AG04450 (cell line): Measurements from ENCODE around the gene PLXNB1. TPM values are rescaled to one million over a fixed set of nuclear protein-coding genes. Genes with fewer than 3 reads are reported as not detected.

Source experiments
- CTCF ChIA-PET: fragments of 300-600, 350-600 bp; formaldehyde crosslinking; extraction: SDS; loops from one replicate; lab custom pipeline; 2022; ENCODE audit warnings: antibody characterized with exemption, inconsistent platforms; lab: Charles Lee
- POLR2A ChIA-PET: fragments of 350-600 bp; formaldehyde crosslinking; extraction: SDS; loops from one replicate; lab custom pipeline; 2021; ENCODE audit warnings: antibody characterized with exemption, inconsistent platforms; lab: Yijun Ruan, JAX
- DNase-seq: peaks from one replicate; pipeline ENCODE4 v3.0.0-alpha.2; 2011; ENCODE audit warnings: low read depth, low spot score
- H3K27ac ChIP-seq: one replicate; pipeline ENCODE4 v1.5.1; 2012; ENCODE audit warnings: low read depth, low read length, control low read depth
- H3K27me3 ChIP-seq: one replicate; pipeline ENCODE4 v1.6.0; 2012; ENCODE audit warnings: low read length; ENCODE audit not compliant: control insufficient read depth, insufficient read depth
- H3K4me3 ChIP-seq: 2 replicates; pipeline ENCODE4 v1.5.1; 2011; ENCODE audit warnings: mild to moderate bottlenecking, low read depth, low read length, control low read depth
- H3K9me3 ChIP-seq: 2 replicates; pipeline ENCODE4 v1.5.1; 2012; ENCODE audit warnings: low read length; ENCODE audit not compliant: control insufficient read depth, insufficient read depth
- polyA plus RNA-seq: library from polyadenylated mRNA; depleted of rRNA; stranded (reverse); fragments of >200 nt; gene quantifications from 2 replicates; pipeline ENCODE4 v1.2.3, GENCODE V29; 2011
- TF ChIP-seq, protein P1 (sequence below): IDR thresholded peaks from 2 replicates; pipeline ENCODE4 v1.5.1; 2011; ENCODE audit warnings: low read depth, low read length, control low read depth, inconsistent platforms

The PLXNB1 gene
- polyA plus RNA-seq, 1 experiment, result 13.4 TPM

- Histone ChIP-seq H3K4me3 (no peak overlapping the region), H3K27ac (no peak overlapping the region), H3K27me3 (peaks cover 10% of the 10 kb centered on the region), H3K9me3 (no peaks in the 10 kb centered on the region)
- no peak for DNase-seq
- ChIA-PET POLR2A (no interaction called here), CTCF (interaction anchor here (2.2 kb wide), 1 partner anchor 42 kb away, joined by 8 read pairs; no protein-coding TSS in a partner anchor)
- TF ChIP-seq, protein P1, sequence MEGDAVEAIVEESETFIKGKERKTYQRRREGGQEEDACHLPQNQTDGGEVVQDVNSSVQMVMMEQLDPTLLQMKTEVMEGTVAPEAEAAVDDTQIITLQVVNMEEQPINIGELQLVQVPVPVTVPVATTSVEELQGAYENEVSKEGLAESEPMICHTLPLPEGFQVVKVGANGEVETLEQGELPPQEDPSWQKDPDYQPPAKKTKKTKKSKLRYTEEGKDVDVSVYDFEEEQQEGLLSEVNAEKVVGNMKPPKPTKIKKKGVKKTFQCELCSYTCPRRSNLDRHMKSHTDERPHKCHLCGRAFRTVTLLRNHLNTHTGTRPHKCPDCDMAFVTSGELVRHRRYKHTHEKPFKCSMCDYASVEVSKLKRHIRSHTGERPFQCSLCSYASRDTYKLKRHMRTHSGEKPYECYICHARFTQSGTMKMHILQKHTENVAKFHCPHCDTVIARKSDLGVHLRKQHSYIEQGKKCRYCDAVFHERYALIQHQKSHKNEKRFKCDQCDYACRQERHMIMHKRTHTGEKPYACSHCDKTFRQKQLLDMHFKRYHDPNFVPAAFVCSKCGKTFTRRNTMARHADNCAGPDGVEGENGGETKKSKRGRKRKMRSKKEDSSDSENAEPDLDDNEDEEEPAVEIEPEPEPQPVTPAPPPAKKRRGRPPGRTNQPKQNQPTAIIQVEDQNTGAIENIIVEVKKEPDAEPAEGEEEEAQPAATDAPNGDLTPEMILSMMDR, result no peak
These were observed 35.5 kb downstream of the PLXNB1 start for GRCh38 chr3:48394391-48394790.

DNA sequence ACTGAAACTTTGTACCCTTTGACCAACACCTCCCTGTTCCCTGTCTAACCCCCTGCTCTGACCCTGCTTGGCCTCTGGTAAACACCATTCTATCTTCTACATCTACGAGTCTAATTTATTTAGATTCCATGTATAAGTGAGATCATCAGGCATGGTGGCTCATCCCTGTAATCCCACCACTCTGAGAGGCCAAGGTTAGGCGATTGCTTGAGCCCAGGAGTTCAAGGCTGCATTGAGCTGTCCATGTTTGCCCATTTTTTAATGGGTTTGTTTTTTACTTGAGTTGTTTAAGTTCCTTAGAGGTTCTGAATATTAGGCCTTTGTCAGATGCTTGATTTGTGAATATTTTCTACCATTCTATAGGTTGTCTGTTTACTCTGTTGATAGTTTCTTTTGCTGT, 40.9 kb downstream of the PLXNB1 start:
- POLR2A ChIA-PET, result no interaction called here
- no peaks in the 10 kb centered on the region for H3K9me3 ChIP-seq
- DNase-seq, result no peak
- peaks cover 26% of the 10 kb centered on the region for H3K27me3 ChIP-seq
- H3K27ac ChIP-seq, result no peak overlapping the region
- H3K4me3 ChIP-seq, result no peak overlapping the region
- CTCF ChIA-PET, result interaction anchor here (3.4 kb wide), 1 partner anchor 12 kb away, joined by 17 read pairs; no protein-coding TSS in a partner anchor
- TF ChIP-seq, protein P1, result no peak

- Histone ChIP-seq H3K27me3 (peaks cover 26% of the 10 kb centered on the region), H3K27ac (no peak overlapping the region), H3K9me3 (no peaks in the 10 kb centered on the region), H3K4me3 (no peak overlapping the region)
- DNase-seq, result no peak
- TF ChIP-seq, protein P1, result no peak
- ChIA-PET POLR2A (no interaction called here), CTCF (interaction anchor here (0.6 to 3.4 kb wide), 3 partner anchors 13 to 600 kb away, joined by 3 to 17 read pairs (median 12); no protein-coding TSS in a partner anchor)
These were observed 42.3 kb downstream of the PLXNB1 start for GRCh38 chr3:48387634-48388033.

- TF ChIP-seq, protein P1, result no peak
- H3K4me3 ChIP-seq, result no peak overlapping the region
- no peak for DNase-seq
- peaks cover 12% of the 10 kb centered on the region for H3K27me3 ChIP-seq
- ChIA-PET POLR2A (no interaction called here), CTCF (interaction anchor here (1.2 kb wide), 1 partner anchor 63 kb away, joined by 3 read pairs; no protein-coding TSS in a partner anchor)
- H3K9me3 ChIP-seq, result no peaks in the 10 kb centered on the region
- H3K27ac ChIP-seq, result no peak overlapping the region
These were observed 56.9 kb downstream of the PLXNB1 start for GRCh38 chr3:48372862-48373435.

DNA sequence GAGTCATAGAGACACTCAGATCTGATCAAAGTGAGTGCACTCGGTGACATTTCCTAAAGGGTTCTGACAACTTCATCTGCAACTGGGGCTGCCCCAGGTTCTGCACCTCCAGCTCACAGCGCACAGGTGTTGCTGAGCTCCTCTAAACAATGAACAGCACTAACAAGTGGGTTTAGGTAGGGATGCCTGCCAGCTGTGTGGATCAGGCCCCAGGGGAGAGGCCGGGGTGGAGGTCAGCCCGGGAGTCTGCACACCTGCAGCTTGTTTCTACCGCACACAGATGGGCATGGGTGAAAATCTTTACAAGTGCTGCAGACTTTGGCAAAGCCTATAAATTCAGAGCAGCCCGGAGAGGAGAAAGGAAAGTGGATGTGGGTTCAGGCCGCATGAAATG, 57.5 kb downstream of the PLXNB1 start:
- DNase-seq, result no peak
- no peaks in the 10 kb centered on the region for H3K9me3 ChIP-seq
- no peak overlapping the region for H3K4me3 ChIP-seq
- no peak overlapping the region for H3K27ac ChIP-seq
- TF ChIP-seq, protein P1, result no peak
- H3K27me3 ChIP-seq, result peaks cover 17% of the 10 kb centered on the region
- POLR2A ChIA-PET, result no interaction called here
- CTCF ChIA-PET, result interaction anchor here (1.2 kb wide), 1 partner anchor 64 kb away, joined by 3 read pairs; no protein-coding TSS in a partner anchor
